Esophagus squamous epithelium (tissue), 5 donors: ENCODE results near the gene GOLGA6L10. TPM values are rescaled to one million over a fixed set of nuclear protein-coding genes. Genes with fewer than 3 reads are reported as not detected.
"Not testable (repeated sequence)": the region's sequence is repeated elsewhere in the genome, so short reads cannot be mapped to it uniquely, and the experiment has no call there.

Experiments
- DNase-seq: peaks from one replicate; lab custom pipeline; 2025; lab: John Stamatoyannopoulos, UW
- H3K27ac ChIP-seq, 4 donors: fragments of 200-600 bp; sonication (generic); one replicate each; pipeline ENCODE4 v1.5.1; 2016 to 2019; ENCODE audit warnings: mild to moderate bottlenecking in 1 of 4
- H3K27me3 ChIP-seq, 4 donors: fragments of 200-600 bp; sonication (generic); 1 replicate in 3 of 4; 2 replicates in 1 of 4; pipeline versions ENCODE4 v1.5.1 to v1.6.0; 2017 to 2021; ENCODE audit warnings: antibody characterized with exemption in 1 of 4
- H3K36me3 ChIP-seq, 3 donors: fragments of 200-600 bp; sonication (generic); one replicate each; pipeline ENCODE4 v1.5.1; 2016 to 2019
- H3K4me1 ChIP-seq, 3 donors: fragments of 200-600 bp; sonication (generic); one replicate each; pipeline ENCODE4 v1.5.1; 2017 to 2019
- H3K4me3 ChIP-seq, 4 donors: fragments of 200-600 bp; sonication (generic); 1 replicate in 3 of 4; 2 replicates in 1 of 4; pipeline ENCODE4 v1.5.1; 2016 to 2019; ENCODE audit warnings: mild to moderate bottlenecking in 2 of 4, moderate library complexity in 1 of 4
- H3K9me3 ChIP-seq, 3 donors: fragments of 200-600 bp; sonication (generic); one replicate each; pipeline ENCODE4 v1.5.1; 2016 to 2019
- POLR2A ChIP-seq, 4 donors: fragments of 450-650 bp; IDR thresholded peaks; one replicate each; pipeline ENCODE4 v1.6.1; 2017; ENCODE audit warnings: antibody characterized with exemption in 4 of 4, mild to moderate bottlenecking in 4 of 4, moderate library complexity in 3 of 4
- WGBS, 2 donors: methylation state at CpG; one replicate each; pipeline ENCODE4 v1.1.5; 2018; 5-methylcytosine and 5-hydroxymethylcytosine counted together
- intact Hi-C: fragments of 100-400 bp; cut with DNase I; formaldehyde crosslinking; loops from one replicate; pipeline ENCODE4 v1.15.0; 2022
- total RNA-seq, 4 donors: library from RNA; depleted of rRNA; stranded (reverse); fragments of >200 nt; gene quantifications; one replicate each; pipeline ENCODE4 v1.1.0, GENCODE V29; 2016
- TF ChIP-seq, protein P1 (sequence below), 6 experiments: fragments of 450-650 bp in 4 of 6; fragments of 200-600 bp in 2 of 6; sonication (generic) in 2 of 6; IDR thresholded peaks; one replicate each; pipeline ENCODE4 v1.5.1; 2016 to 2019; ENCODE audit warnings: antibody characterized with exemption in 6 of 6, mild to moderate bottlenecking in 4 of 6, moderate library complexity in 4 of 6
- donor health status: DM: yes; HTN: yes; CAD: no.

Gene GOLGA6L10
- total RNA-seq, 4 donors from 2014 or later: 1.3 to 10.9 (median 5.0) TPM

DNA sequence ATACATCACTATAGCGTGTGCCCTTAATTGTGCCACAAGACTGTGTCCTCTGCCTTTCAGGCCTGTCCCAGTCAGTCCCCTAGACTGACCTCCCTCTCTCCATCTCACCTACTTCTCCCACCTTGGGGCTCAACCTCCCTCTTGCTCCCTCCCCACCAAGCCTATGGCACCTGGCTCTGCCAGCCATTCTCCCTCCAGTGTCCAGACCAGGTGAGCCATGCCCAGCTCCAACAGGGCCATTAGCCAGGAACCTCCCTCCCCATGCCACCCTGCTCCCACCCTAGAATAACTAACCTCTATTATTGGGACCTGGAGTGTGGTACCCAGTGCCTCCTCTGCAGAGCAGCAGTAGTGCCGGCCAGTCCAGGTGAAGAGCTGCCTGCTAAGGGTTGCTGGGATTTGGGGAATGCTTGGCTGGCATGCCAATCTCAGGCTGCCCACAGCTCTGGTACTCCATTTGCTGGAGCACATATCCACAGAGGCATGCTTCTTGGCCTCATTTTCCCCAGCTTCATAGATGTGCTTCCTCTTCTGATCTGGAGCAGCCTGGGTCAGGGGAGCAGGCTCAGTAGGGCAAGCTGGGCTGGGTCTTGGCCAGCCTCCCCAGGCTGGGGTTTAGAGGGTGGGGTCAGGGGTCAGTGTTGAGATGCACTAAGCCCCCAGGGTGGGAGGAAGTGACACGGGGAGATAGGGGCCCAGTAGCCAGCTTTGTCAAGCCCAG is 47.8 kb downstream of the GOLGA6L10 start:
- Histone ChIP-seq H3K36me3 (no peaks in the 10 kb centered on the region), H3K27me3 (peaks cover 0 to 7% (median 0%) of the 10 kb centered on the region in 4 donors), H3K4me1 (peaks cover 0 to 5% (median 0%) of the 10 kb centered on the region in 3 donors), H3K27ac (no peak overlapping the region), H3K9me3 (no peaks in the 10 kb centered on the region), H3K4me3 (no peak overlapping the region)
- WGBS, 2 donors: 80 to 82% methylated on average over 1 to 3 of the region's 3 CpGs
- intact Hi-C loops: no loop called here
- TF ChIP-seq, protein P1, sequence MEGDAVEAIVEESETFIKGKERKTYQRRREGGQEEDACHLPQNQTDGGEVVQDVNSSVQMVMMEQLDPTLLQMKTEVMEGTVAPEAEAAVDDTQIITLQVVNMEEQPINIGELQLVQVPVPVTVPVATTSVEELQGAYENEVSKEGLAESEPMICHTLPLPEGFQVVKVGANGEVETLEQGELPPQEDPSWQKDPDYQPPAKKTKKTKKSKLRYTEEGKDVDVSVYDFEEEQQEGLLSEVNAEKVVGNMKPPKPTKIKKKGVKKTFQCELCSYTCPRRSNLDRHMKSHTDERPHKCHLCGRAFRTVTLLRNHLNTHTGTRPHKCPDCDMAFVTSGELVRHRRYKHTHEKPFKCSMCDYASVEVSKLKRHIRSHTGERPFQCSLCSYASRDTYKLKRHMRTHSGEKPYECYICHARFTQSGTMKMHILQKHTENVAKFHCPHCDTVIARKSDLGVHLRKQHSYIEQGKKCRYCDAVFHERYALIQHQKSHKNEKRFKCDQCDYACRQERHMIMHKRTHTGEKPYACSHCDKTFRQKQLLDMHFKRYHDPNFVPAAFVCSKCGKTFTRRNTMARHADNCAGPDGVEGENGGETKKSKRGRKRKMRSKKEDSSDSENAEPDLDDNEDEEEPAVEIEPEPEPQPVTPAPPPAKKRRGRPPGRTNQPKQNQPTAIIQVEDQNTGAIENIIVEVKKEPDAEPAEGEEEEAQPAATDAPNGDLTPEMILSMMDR (IDR thresholded peaks at IDR 0.05): no peak
- no peak for TF ChIP-seq POLR2A (IDR thresholded peaks at IDR 0.05)
- no peak for DNase-seq

DNA sequence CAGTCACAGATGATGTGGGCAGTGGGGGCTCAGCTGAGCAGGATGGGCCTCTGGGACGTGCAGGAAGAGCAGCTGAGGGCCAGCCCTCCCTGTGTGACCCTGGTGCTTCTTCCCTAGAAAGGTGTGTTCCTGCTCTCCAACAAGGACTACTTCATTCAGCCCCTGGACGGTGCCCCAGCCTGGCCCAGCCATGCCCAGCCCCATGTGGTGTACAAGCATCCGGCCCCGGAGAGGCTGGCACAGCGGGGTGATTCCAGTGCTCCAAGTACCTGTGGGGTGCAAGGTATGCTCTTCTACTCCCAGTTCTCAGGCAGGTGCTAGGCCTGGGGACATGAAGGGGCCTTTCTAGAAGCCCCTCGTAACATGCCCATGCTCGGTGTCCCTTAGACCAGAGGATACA is 48.4 kb downstream of the GOLGA6L10 start:
- Histone ChIP-seq H3K9me3 (no peaks in the 10 kb centered on the region), H3K36me3 (no peaks in the 10 kb centered on the region), H3K4me1 (peaks cover 0 to 5% (median 0%) of the 10 kb centered on the region in 3 donors), H3K4me3 (no peak overlapping the region), H3K27ac (no peak overlapping the region), H3K27me3 (peaks cover 0 to 7% (median 0%) of the 10 kb centered on the region in 4 donors)
- no peak for DNase-seq
- TF ChIP-seq, protein P1 (IDR thresholded peaks at IDR 0.05): no peak
- no peak for TF ChIP-seq POLR2A (IDR thresholded peaks at IDR 0.05)
- intact Hi-C loops: no loop called here
- 81 to 87% methylated on average over 4 to 7 of the region's 7 CpGs for WGBS, 2 donors

DNA sequence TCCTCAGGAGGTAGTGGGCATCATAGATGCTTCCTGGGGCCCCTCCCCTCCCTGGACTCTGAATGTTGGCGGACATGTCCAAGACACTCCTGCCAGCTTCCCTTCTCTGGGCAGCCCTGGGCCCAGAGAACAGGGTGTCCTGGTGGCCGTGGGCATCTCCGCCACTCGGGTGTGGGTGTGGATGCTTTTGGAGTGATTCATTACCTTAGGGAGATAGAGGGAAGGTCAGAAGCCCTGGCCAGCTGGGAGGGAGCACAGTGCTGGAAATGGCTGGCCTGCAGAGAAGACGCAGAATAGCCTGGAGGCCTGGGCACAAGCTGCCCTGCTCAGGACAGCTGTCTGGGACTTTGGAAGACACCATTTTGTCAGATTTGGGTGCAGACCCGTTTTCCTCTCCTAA is 48.9 kb downstream of the GOLGA6L10 start:
- H3K27ac ChIP-seq, H3K27me3 ChIP-seq, H3K4me3 ChIP-seq, H3K9me3 ChIP-seq, intact Hi-C loops, H3K36me3 ChIP-seq, DNase-seq, H3K4me1 ChIP-seq: not testable (repeated sequence)
- WGBS, 2 donors: 50% methylated on average over 1 of the region's 6 CpGs; no CpG with 5 or more reads in 1 of the 2 donors

DNA sequence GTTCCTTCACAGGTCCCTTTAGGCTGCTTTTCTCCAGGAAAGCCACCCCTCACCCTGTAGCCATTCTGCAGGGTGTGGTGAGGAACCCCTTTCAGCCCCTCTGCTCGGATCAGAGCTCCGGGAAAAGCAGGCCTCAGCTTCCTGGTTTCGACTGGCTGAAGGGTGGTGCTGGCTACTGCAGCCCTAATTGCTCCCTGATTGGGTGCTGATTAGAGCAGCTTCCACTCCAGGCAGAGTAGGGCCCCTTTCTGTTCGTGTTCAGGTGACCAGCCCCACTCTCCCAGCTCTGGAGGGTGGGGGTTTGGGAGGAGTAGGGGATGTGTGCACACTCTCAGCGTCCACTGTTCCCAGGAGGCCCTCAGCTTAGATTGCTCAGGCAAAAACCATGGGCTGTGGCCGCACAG is 49.8 kb downstream of the GOLGA6L10 start:
- intact Hi-C loops, H3K36me3 ChIP-seq, H3K27me3 ChIP-seq, H3K4me3 ChIP-seq, H3K4me1 ChIP-seq, DNase-seq, H3K27ac ChIP-seq, H3K9me3 ChIP-seq: not testable (repeated sequence)
- 40% methylated on average over 1 of the region's 6 CpGs; no CpG with 5 or more reads in 1 of the 2 donors for WGBS, 2 donors

DNA sequence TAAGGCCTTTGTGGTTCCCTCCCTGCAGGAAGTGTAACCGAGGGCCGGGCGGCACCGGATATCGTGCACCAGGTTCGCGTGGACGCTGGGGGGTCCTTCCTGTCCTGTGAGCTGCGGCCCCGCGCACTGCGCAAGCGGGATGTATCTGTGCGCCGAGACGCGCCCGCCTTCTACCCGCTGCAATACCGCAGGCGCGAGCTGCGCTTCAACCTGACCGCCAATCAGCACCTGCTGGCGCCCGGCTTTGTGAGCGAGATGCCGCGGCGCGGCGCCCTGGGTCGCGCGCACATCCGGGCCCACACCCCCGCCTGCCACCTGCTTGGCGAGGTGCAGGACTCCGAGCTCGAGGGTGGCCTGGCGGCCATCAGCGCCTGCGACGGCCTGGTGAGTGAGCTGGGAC is 50.8 kb downstream of the GOLGA6L10 start:
- Histone ChIP-seq H3K4me1 (peaks cover 0 to 5% (median 0%) of the 10 kb centered on the region in 3 donors), H3K9me3 (no peaks in the 10 kb centered on the region), H3K27me3 (peaks cover 0 to 7% (median 0%) of the 10 kb centered on the region in 4 donors), H3K36me3 (no peaks in the 10 kb centered on the region), H3K27ac (no peak overlapping the region), H3K4me3 (no peak overlapping the region)
- intact Hi-C loops: no loop called here
- 36% methylated on average over 11 of the region's 44 CpGs; no CpG with 5 or more reads in 1 of the 2 donors for WGBS, 2 donors
- TF ChIP-seq, protein P1 (IDR thresholded peaks at IDR 0.05): no peak
- no peak for TF ChIP-seq POLR2A (IDR thresholded peaks at IDR 0.05)
- no peak for DNase-seq

DNA sequence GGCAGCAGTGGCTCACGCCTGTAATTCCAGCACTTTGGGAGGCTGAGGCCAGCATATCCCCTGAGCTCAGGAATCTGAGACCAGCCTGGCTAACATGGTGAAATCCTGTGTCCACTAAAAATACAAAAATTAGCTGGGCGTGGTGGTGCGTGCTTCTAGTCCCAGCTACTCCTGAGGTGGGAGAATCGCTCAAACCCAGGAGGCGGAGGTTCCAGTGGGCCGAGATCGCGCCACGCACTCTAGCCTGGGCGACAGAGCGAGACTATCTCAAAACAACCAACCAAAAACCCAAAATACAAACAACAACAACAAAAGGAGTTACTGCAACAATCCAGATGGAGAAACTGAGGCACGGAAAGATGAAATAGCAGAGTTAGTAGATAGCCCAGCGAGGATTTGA is 51.2 kb downstream of the GOLGA6L10 start:
- DNase-seq: no peak
- WGBS, 2 donors: 88 to 91% methylated on average over 11 to 13 of the region's 13 CpGs
- Histone ChIP-seq H3K27me3 (peaks cover 0 to 7% (median 0%) of the 10 kb centered on the region in 4 donors), H3K4me3 (no peak overlapping the region), H3K27ac (no peak overlapping the region), H3K4me1 (peaks cover 0 to 5% (median 0%) of the 10 kb centered on the region in 3 donors), H3K9me3 (no peaks in the 10 kb centered on the region), H3K36me3 (no peaks in the 10 kb centered on the region)
- intact Hi-C loops: no loop called here
- TF ChIP-seq POLR2A (IDR thresholded peaks at IDR 0.05): no peak
- TF ChIP-seq, protein P1 (IDR thresholded peaks at IDR 0.05): no peak
